Activated CD4-positive, alpha-beta T cell treated with anti-CD3 and anti-CD28 coated beads, Interleukin-2, amount 50 U/mL, for 48 hours (primary cell): ENCODE results near the gene NSD2.

Source experiments
- DNase-seq, 2 experiments: peaks; one replicate each; pipeline ENCODE4 v3.0.0-alpha.2; 2020

NSD2 gene

GRCh38 chr4:1864076-1865008 lies 6.9 kb upstream of the NSD2 start:
- DNase-seq: no peak

GRCh38 chr4:1866189-1866661 lies 5.0 kb upstream of the NSD2 start:
- no peak for DNase-seq

DNA sequence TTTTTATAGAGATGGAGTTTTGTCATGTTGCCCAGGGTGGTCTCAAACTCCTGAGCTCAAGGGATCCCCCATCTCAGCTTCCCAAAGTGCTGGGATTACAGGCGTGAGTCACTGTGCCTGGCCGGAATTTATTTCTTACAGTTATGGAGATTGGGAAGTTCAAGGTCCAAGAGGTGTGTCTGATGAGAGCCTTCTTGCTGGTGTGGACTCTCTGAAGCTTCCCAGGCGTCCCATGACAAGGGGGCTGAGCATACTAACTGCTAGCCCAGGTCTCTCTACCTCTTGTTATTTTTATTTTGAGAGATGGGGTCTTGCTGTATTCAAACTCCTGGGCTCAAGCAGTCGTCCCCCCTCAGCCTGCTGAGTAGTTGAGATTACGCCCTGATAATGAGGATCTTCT lies 2.9 kb upstream of the NSD2 start:
- DNase-seq: no peak

DNA sequence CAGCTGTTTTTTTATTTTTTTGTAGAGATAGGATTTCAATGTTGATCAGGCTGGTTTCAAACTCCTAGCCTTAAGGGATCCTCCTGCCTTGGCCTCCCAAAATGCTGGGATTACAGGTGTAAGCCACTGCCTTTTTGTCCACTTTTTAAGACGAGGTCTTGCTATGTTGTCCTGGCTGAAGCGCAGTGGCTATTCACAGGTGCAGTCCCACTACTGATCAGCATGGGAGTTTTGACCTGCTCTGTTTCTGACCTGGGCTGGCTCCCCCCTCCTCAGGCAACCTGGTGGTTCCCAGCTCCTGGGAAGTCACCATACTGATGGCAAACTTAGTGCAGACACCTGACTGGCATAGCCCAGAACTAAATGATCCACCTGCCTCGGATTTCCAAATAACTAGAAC lies 2.3 kb upstream of the NSD2 start:
- no peak for DNase-seq

DNA sequence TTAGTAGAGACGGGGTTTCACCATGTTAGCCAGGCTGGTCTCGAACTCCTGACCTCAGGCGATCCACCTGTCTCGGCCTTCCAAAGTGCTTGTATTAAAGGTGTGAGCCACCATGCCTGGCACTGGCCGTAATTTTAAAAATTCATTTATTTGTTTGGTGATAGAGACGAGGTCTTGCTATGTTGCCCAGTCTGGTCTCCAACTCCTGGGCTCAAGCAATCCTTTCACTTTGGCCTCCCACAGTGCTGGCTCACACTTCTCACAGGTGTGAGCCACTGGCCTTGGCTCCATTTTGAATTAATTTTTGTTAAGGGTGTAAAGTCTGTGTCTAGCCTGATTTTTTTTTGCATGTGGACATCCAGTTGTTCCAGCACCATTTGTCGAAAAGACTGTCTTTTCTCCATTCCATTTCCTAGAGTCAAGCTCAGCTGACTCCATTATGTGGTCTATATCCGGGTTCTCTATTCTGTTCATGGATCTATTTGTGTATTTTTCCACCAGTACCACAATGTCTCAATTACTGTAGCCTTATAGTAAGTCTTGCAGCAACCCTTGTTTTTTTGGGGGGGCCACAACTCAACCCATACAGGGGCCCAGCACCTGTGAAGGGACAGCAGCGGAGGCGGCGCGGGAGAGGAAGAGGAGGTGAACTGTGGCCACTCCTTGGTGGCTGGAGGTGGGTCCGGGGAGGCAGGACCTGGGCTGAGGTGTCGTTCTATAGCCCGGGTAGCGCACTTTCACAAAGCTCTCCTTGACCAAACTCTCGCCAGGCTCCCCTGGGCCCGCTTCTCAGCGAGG lies 1.5 kb upstream of the NSD2 start:
- DNase-seq: no peak

DNA sequence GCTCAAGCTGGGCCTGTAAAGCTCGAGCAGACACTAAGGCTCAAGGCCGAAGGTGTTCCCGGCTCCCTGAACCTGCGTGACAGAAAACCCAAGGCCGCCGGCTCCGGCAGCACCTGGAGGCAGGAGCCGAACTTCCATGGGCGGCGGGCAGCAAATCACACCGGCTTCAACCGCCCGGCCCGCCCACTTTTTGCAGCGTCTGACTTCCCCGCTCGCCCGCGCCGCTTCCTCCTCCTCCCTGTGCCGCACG lies 940 bp upstream of the NSD2 start:
- DNase-seq: peak; percentile 86 to 89

DNA sequence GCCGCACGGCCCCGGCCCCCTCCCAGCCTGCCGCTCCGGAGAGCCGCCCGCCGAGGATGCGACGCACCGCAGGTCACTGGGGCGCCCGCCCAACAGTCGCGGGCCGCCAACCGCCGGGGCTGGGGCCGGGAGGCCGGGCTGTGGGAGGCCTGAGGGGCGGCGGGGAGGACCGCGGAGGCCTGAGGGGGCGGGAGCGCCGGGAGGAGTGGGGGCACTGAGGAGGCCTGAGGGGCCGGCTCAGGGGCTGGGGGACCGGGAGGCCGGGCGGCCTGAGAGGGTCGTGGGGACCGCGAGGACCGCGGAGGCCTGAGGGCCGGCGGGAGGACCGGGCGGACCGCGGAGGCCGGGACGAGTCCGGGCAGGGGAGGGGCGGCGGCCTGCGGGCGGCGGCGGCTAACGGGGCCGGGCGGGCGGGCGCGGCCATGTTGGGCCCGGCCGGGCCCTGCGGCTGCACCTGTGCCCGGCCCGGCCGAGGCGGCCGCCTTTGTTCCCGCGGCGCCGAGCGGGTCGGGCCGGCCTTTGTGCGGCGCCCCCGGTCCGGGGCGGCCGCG lies 353 bp downstream of the NSD2 start:
- DNase-seq: no peak

GRCh38 chr4:1872870-1873269 lies 1.7 kb downstream of the NSD2 start:
- peak; percentile 27 to 44 for DNase-seq

- no peak for DNase-seq
These were observed 2.1 kb downstream of the NSD2 start for GRCh38 chr4:1873291-1873690.

- no peak for DNase-seq
These were observed 2.6 kb downstream of the NSD2 start for GRCh38 chr4:1873776-1874175.

DNA sequence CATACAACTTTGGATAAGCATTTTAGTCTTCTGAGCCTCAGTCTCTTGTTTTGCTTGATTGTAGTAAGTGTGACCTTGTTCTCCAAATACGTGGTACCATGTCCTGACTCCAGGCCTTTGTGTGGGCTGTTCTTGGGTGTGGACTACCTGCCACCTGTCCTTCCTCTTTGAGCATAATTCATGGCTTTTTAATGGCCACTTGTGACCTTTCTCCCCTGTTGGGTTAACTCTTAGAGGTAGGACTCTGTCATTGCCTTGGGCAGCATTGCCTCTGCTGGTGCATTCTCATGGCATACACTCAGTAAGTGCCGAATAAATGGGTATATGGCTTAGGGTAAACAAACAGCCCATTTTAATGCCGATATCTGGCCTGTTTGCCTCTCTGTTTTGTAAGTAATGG lies 3.0 kb downstream of the NSD2 start:
- DNase-seq: no peak

DNA sequence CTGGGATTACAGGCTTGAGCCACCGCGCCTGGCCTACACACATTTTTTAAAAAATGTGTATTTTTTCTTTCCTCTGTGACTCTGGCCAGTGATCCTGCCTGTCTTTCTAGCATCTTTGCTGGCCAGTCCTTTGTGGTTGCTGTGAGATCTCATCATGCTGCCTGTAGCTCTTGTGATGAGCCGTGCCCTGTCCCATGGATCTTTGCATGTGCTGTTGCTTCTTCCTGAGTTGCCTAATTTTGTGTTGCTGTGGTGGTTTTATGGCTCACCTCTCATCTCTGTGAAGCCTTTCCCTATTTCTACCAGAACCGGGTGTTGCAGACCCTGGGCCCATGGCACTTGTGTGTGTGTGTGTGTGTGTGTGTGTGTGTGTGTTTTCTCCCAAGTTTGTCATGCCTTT lies 8.3 kb downstream of the NSD2 start:
- DNase-seq: no peak

GRCh38 chr4:1880332-1880731 lies 9.1 kb downstream of the NSD2 start:
- no peak for DNase-seq

GRCh38 chr4:1882850-1883271 lies 11.7 kb downstream of the NSD2 start:
- DNase-seq: no peak

- DNase-seq: no peak
These were observed 12.4 kb downstream of the NSD2 start for GRCh38 chr4:1883583-1883982.

- no peak for DNase-seq
These were observed 14.2 kb downstream of the NSD2 start for GRCh38 chr4:1885414-1885813.

DNA sequence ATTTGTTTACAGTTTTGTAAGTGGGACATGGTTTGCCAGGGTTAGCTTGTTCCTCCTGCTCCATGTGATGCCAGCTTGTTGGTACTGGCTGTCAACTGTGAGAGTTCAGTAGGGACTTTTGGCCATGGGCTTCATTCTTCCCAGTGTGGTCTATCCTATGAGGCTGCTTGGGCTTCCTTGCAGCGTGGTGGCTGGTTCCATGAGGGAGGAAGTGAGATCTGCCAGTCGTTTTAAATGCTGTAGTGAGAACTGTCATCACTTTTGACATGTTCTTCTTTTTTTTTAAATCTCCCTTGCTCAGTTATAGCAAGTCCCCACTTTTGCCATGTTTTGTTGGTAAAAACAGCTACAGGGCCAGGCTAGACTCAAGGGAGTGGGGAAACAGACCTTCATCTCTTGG lies 15.9 kb downstream of the NSD2 start:
- no peak for DNase-seq

DNA sequence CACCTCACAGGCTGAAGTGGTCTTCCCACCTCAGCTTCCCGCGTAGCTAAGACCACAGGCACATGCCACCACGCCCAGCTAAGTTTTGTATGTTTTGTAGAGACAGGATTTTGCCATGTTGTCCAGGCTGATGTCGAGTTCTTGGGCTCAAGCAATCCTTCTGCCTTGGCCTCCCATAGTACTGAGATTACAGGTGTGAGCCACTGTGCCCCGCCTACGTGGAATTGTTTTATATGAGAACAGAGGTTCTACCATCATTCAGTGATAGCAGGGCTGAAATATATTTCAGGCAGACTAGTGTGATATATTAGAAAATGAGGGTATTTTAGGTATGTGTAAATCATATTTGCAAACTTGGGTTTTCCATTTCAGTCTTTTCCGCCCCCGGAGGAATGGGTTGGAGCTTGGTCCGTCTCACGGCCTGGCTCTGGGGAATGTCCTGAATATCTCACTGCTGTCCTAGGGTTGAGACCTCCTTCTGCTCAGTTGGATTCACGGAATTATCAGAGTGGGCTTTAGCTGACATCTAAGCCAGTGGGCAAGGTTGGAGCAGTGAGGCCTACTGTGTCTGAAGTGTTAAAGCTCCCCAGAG lies 19.9 kb downstream of the NSD2 start:
- DNase-seq: no peak

DNA sequence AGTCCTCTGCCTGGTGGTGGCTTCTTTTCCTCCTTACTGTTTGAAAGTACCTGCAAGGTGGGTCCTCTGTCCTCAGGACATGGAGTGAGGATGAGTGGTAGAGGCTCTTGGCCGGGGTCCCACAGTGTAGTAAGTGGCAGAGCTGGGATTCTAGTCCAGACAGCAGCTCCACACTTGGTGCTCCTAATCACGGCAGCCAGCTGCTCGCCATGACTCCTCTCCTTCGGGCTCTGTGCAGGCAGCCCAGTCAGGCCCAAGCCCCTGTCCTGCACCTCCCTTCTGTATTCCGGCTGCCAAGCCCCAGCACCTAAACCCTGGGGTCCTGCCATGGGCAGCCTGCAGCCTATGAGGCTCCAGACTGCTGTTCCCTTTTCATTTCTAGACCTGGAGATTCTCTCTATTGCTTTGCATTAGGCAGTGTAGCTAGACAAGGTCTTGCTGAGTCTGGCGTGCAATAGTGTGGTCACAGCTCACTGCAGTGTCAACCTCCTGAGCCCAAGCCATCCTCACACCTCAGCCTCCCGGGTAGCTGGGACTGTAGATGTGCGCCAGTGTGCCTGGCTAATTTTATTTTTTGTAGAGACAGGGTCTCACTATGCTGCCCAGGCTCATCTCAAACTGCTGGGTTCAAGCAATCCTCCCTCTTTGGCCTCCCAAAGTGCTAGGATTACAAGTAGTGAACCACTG lies 24.9 kb downstream of the NSD2 start:
- no peak for DNase-seq

DNA sequence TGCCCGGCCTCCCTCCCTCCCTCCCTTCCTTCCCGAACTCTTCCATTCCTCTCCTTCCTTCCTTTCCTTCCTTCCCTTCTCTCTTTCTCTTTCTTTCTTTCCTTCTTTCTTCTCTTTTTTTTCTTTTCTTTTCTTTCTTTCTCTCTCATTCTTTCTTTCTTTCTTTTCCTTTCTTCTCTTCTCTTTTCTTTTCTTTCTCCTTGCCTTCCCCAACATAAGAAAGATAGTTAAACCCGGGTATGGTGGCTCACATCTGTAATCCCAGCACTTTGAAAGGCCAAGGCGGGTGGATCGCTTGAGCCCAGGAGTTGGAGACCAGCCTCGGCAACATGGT lies 25.4 kb downstream of the NSD2 start:
- no peak for DNase-seq

GRCh38 chr4:1898007-1898406 lies 26.8 kb downstream of the NSD2 start:
- DNase-seq: no peak

GRCh38 chr4:1898681-1899080 lies 27.5 kb downstream of the NSD2 start:
- no peak for DNase-seq
